Measurements from ENCODE around the gene HOXB1. TPM values are rescaled to one million over a fixed set of nuclear protein-coding genes. Genes with fewer than 3 reads are reported as not detected.
"Not testable (repeated sequence)": the region's sequence is repeated elsewhere in the genome, so short reads cannot be mapped to it uniquely, and the experiment has no call there.

The HOXB1 gene
- total RNA-seq, 1 donor from 2014 or later, result 0.31 TPM

DNA sequence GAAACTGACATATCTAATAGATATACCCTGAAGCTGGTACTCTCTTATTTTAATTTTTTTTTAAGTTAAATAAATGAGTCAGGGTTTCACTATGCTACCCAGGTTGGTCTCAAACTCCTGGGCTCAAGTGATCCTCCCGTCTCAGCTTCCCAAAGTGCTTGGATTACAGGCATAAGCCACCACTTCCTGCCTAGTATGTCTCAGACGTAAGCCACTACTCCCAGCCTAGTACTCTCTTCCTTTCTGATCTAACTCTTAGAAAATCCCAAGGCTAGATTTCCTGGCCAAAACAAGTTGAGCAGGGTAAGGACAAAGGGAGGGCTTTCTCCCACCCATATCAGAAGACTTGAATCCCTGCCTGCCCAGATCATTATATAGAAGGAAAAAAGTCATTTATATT, 33.7 kb downstream of the HOXB1 start:
- DNase-seq (ENCODE audit: low spot score), result no peak

GRCh38 chr17:48494335-48494734, 36.5 kb downstream of the HOXB1 start:
- no peak for DNase-seq (ENCODE audit: low spot score)

DNA sequence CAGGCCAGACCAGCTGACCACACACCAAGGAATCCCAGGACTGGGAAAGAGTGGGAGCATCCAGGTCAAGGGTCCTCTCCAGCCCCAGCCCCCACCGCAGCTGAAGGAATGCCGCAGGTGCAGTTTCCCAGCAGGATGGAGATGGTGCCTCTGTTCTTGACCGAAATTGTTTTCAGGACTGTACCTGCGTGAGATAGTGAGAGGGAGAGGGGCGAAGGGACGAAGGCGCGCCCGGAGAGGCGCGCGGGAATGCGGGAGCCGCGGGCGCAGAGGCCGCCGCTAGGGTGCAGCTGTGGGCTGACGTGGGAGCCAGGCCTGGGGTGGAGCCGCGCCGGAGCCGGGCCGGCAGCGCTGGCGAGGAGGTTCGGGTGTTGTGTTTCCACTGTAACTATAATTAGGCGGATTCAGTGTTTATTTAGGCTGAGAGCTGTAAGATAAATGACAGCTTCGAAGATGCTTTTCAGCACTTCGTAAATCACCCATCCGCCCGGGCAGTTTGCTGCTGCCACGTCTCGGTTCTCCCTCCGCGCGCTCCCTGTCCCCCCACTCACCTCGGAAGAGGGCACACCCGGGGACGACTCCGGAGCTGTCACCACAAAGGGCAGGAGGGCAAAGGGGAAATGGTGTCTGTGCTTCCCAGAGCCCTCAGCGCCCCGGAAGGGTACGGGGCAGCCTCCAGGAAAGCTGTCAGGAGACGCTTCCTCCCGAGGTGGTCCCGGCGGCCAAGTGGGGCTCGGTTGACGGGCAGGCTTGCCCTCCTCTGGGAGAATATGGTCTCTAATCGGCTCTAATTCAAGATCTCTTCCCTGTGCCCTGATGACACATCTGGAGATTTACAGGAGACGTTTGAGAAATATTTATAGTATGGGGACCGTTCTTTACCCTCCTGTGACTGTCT, 38.2 kb downstream of the HOXB1 start:
- peak; percentile 78 for DNase-seq (ENCODE audit: low spot score)

DNA sequence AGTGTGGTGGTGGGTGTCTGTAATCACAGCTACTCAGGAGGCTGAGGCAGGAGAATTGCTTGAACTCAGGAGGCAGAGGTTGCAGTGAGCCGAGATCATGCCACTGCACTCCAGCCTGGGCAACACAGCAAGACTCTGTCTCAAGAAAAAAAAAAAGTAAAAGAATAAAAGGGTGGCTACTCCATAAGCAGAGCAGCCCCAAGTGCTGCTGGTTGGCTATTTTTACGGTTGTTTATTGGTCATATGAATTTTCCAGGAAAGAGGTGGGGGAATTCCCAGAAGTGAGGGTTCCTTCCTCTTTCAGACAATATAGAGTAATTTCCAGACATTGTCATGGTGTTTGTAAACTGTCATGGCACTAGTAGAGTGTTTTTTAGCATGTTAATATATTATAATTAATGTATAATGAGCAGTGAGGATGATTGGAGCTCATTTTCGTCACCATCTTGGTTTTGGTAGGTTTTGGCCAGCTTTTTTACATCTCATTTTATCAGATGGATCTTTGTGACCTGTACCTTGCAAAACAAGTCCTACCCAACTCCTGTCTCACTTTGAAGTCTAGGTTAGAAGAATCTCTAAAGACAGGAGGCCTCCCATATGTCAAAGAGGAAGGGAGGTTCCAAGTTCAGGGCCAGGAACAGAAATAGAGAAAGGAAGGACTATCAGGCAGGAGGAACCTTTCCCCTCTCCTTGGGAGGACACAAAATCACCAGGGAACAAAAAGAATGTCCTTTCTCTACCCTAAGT, 39.1 kb downstream of the HOXB1 start:
- no peak for DNase-seq (ENCODE audit: low spot score)

DNA sequence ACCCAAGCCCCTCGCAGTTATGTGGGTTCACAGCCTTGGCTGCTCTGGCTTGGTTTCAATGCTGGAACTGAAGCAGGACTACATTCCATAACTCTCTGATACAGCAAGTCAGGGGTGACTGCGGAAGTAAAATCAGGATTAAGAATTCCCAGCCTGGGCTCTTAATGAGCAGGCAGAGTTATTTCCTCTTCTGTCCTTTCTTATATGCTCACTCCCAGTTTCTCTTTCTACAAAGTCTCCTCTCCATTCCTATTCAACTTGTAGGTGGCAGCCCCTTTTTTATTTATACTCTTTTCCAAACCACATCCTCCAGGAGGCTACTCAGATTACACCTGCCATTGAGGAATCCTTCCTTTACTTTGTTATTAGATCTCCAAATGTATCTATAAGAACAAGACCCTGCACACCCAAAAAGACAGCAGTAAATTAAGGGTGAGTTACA, 40.3 kb downstream of the HOXB1 start:
- no peak for DNase-seq (ENCODE audit: low spot score)

- DNase-seq (ENCODE audit: low spot score), result no peak
Observed at GRCh38 chr17:48489781-48490180, 41.0 kb downstream of the HOXB1 start.

GRCh38 chr17:48488548-48489106, 42.2 kb downstream of the HOXB1 start:
- no peak for DNase-seq (ENCODE audit: low spot score)

- no peak for DNase-seq (ENCODE audit: low spot score)
Observed at GRCh38 chr17:48487221-48487620, 43.6 kb downstream of the HOXB1 start.

DNA sequence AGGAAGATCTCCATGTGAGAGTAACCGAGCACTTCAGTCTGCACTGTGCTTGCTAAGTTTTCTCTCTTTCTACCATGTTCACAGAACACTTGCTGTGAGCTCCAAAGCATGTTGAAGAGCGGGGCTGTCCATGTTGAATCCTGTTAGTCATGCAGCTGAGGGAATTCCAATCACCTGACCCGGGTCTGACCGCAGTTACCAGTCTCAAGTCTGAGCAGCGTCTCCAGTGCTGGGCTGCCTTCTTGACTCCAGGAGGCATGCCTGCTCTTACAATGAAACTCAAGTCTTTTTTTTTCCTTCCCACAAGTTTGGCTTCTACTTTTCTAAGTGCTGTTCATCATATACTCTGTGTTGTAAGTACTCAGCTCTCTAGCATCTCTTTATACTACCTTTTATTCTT, 44.3 kb downstream of the HOXB1 start:
- DNase-seq (ENCODE audit: low spot score), result peak; percentile 57

- DNase-seq (ENCODE audit: low spot score), result no peak
Observed at GRCh38 chr17:48484850-48485249, 46.0 kb downstream of the HOXB1 start.

- no peak for DNase-seq (ENCODE audit: low spot score)
Observed at GRCh38 chr17:48484256-48484655, 46.6 kb downstream of the HOXB1 start.

- DNase-seq (ENCODE audit: low spot score), result no peak
Observed at GRCh38 chr17:48483471-48484131, 47.2 kb downstream of the HOXB1 start.

- no peak for DNase-seq (ENCODE audit: low spot score)
Observed at GRCh38 chr17:48483004-48483403, 47.8 kb downstream of the HOXB1 start.

DNA sequence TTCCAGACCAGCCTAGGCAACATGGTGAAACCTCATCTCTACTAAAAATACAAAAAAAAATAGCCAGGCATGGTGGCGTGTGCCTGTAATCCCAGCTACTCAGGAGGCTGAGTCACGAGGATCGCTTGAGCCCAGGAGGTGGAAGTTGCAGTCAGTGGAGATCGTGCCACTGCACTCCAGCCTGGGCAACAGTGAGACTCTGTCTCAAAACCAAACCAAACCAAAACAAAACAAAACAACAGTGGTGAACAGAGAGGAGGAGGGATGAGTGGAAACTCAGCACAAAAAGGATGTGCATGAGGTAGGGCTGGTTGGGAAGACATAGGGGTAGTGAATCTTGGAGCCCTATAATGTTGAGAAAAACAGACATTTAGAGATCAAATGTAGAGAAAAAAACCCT, 48.5 kb downstream of the HOXB1 start:
- not testable (repeated sequence) for DNase-seq (ENCODE audit: low spot score)

DNA sequence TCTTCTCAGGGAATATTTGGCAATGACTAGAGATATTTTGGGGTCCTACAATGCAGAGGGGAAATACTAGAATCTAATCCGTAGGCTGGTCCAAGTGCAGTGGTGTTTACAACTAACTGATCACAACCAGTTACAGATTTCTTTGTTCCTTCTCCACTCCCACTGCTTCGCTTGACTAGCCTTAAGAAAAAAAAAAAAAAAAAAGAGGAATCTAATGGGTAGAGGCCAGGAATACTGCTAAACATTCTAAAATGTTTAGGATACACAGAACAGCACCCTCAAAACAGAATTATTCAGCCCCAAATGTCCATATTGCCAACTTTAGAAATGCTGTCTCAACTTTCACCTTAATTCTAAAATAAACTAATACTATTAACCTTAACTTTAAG, 51.8 kb downstream of the HOXB1 start:
- no peak for DNase-seq (ENCODE audit: low spot score)

Other genes with a start within 250 kb of the HOXB1 start
- gene SKAP1, start 100.8 kb downstream of the HOXB1 start, total RNA-seq, result 25.4 TPM
- gene HOXB2, start 14.1 kb upstream of the HOXB1 start, total RNA-seq, result 50.7 TPM
- 28.7 TPM for gene HOXB4, start 47.3 kb upstream of the HOXB1 start, total RNA-seq
- gene HOXB3, start 59.2 kb upstream of the HOXB1 start, total RNA-seq, result 179 TPM
- 30.1 TPM for gene HOXB5, start 62.8 kb upstream of the HOXB1 start, total RNA-seq
- 111 TPM for gene HOXB6, start 74.0 kb upstream of the HOXB1 start, total RNA-seq
- 28.9 TPM for gene HOXB7, start 80.0 kb upstream of the HOXB1 start, total RNA-seq
- gene HOXB8, start 84.3 kb upstream of the HOXB1 start, total RNA-seq, result 56.2 TPM
- 33.2 TPM for gene HOXB9, start 95.3 kb upstream of the HOXB1 start, total RNA-seq
- gene PRAC1, start 191.5 kb upstream of the HOXB1 start, total RNA-seq, result not detected
- not detected for gene PRAC2, start 192.2 kb upstream of the HOXB1 start, total RNA-seq
- not detected for gene HOXB13, start 197.7 kb upstream of the HOXB1 start, total RNA-seq

Measured in ureter (tissue), 1 donor.